A673 (cell line): ENCODE data around the gene SOBP.
"Not testable (repeated sequence)": the region's sequence is repeated elsewhere in the genome, so short reads cannot be mapped to it uniquely, and the experiment has no call there.

Source experiments
- EZH2 ChIP-seq: fragments of 200-600 bp; sonication (generic); IDR thresholded peaks from 2 replicates; pipeline ENCODE4 v1.6.1; 2017; ENCODE audit warnings: borderline replicate concordance, low read depth, mild to moderate bottlenecking, mixed read lengths, antibody characterized with exemption, low read length; ENCODE audit not compliant: poor library complexity, severe bottlenecking
- TF ChIP-seq, protein P1 (sequence below): fragments of 300-800, 200-600 bp; sonication (generic); conservative IDR thresholded peaks from 2 replicates; pipeline ENCODE4 v1.5.1; 2017; ENCODE audit warnings: low read depth, mild to moderate bottlenecking, antibody characterized with exemption, low read length, moderate library complexity, mixed read lengths

DNA sequence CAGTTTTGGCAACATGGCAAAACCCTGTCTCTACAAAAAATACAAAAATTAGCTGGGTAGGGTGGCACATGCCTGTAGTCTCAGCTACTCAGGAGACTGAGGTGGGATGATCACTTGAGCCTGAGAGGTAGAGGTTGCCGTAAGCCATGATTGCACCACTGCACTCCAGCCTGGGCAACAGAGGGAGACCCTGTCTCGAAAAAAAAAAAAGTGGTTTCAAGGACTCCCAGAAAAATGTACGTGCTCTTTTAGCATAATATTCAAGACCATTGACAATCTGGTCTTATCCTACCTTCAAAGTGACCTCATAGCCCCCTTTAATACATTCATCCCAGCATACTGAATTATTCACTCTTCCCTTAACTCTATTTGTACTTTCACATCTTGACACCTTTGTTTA lies 14.6 kb upstream of the SOBP start:
- TF ChIP-seq, protein P1, sequence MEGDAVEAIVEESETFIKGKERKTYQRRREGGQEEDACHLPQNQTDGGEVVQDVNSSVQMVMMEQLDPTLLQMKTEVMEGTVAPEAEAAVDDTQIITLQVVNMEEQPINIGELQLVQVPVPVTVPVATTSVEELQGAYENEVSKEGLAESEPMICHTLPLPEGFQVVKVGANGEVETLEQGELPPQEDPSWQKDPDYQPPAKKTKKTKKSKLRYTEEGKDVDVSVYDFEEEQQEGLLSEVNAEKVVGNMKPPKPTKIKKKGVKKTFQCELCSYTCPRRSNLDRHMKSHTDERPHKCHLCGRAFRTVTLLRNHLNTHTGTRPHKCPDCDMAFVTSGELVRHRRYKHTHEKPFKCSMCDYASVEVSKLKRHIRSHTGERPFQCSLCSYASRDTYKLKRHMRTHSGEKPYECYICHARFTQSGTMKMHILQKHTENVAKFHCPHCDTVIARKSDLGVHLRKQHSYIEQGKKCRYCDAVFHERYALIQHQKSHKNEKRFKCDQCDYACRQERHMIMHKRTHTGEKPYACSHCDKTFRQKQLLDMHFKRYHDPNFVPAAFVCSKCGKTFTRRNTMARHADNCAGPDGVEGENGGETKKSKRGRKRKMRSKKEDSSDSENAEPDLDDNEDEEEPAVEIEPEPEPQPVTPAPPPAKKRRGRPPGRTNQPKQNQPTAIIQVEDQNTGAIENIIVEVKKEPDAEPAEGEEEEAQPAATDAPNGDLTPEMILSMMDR = not testable (repeated sequence)
- TF ChIP-seq EZH2 = not testable (repeated sequence)
